Measurements from ENCODE around the gene GCDH. TPM values are rescaled to one million over a fixed set of nuclear protein-coding genes. Genes with fewer than 3 reads are reported as not detected.

Gene GCDH
- total and polyA plus RNA-seq, 2 experiments from 2014 or later = 20.0 to 30.0 TPM

DNA sequence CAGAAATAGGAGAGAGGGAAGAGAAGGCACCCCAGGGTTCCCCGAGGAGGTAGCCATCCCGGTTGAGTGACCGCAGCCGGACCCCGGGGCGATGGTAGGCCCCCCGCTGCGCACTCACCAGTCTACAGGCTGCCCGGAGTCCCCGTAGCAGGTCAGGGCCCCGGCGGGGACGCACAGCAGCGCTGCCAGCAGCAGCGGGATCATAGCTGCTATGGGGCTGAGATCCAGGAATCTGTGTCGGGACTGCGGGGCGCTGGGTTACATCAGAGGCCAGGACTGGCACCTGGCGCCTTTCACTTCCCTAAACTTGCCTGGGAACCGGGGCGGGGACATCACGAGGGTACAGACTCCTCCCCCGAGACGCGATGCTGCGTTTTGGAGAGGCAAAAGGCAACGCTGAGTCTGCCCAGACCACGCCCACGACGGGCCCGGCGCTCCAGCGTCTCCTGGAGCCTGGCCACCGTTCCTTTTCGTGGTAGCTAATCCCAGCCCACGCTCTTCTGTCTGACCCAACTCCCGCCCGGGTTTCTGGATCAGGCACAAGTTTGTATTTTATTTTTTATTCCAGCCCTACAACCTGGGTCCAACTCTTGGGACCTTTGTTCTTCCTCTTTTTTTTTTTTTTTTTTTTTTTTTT is 9.7 kb upstream of the GCDH start, which contains the start of gene DNASE2:
Gene DNASE2, minus strand, starts transcription at position 278 of the 637 bp plus-strand sequence. Its CDS starts 74 bp downstream, at position 204.
- WGBS, 2 experiments (ENCODE audit: low coverage in 1 of 2, low lambda C conversion rate in 2 of 2, missing lambda C conversion rate in 2 of 2) = 0 to 1% methylated on average over 38 of the region's 38 CpGs
- no peaks in the 10 kb centered on the region for H3K36me3 ChIP-seq (ENCODE audit: low read depth)

DNA sequence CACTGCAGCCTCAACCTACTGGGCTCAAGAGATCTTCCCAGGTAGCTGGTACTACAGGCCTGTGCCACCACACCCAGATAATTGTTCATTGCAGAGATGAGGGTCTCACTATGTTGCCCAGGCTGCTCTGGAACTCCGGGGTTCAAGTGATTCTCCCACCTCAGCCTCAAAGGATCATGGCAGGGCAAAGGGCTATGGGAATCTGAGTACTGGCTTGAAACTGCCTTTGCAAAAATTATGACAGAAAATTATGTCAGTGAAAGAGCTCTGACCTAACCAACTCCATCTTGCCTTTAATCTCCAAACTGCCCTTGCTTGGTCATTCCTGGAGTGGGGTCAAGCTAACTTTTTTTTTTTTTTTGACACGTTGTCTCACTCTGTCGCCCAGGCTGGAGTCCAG is 8.4 kb upstream of the GCDH start:
- in situ Hi-C loops (cut with MboI) = no loop called here
- H3K27me3 ChIP-seq (replicated peaks; ENCODE audit: insufficient read depth) = no peaks in the 10 kb centered on the region; the same call in 1 of the 2 replicates
- TF ChIP-seq EZH2phosphoT487 (IDR thresholded peaks at IDR 0.05; ENCODE audit: insufficient read depth, low read depth) = no peak
- no peak for TF ChIP-seq EZH2 (IDR thresholded peaks at IDR 0.05; ENCODE audit: insufficient read depth, poor library complexity, severe bottlenecking)
- no peak for DNase-seq
- 81 to 90% methylated on average over 2 to 3 of the region's 3 CpGs for WGBS, 2 experiments (ENCODE audit: low coverage in 1 of 2, low lambda C conversion rate in 2 of 2, missing lambda C conversion rate in 2 of 2)
- H3K79me2 ChIP-seq (ENCODE audit: insufficient read depth) = no peaks in the 10 kb centered on the region
- no peaks in the 10 kb centered on the region for H3F3A ChIP-seq (ENCODE audit: insufficient read depth)
- H3K9me2 ChIP-seq (ENCODE audit: insufficient read depth) = no peaks in the 10 kb centered on the region
- H3K4me1 ChIP-seq (ENCODE audit: insufficient read depth) = no peaks in the 10 kb centered on the region
- no peak overlapping the region for H3K4me3 ChIP-seq
- H3K4me2 ChIP-seq (ENCODE audit: unreplicated experiment) = no peak overlapping the region
- no peaks in the 10 kb centered on the region for H3K9me3 ChIP-seq (ENCODE audit: low read depth)
- no peak overlapping the region for H3K9ac ChIP-seq
- no peak overlapping the region for H2AFZ ChIP-seq
- no peaks in the 10 kb centered on the region for H3K36me3 ChIP-seq (ENCODE audit: low read depth)
- no peak overlapping the region for H3K27ac ChIP-seq
- H4K20me1 ChIP-seq (ENCODE audit: insufficient read depth) = no peaks in the 10 kb centered on the region

More for the DNA sequence above, 9.7 kb upstream of the GCDH start, which contains the start of gene DNASE2:
- in situ Hi-C loops (cut with MboI) = no loop called here
- Histone ChIP-seq H3K9me3 (ENCODE audit: low read depth) (no peaks in the 10 kb centered on the region), H3K9ac (peak within 1 kb of the TSS; percentile 88), H3K4me3 (peak within 1 kb of the TSS; percentile 82), H2AFZ (peak within 1 kb of the TSS; percentile 90), H3K4me1 (ENCODE audit: insufficient read depth) (no peaks in the 10 kb centered on the region), H3K27ac (peak within 1 kb of the TSS; percentile 54), H3K9me2 (ENCODE audit: insufficient read depth) (no peaks in the 10 kb centered on the region), H3K4me2 (ENCODE audit: unreplicated experiment) (peak within 1 kb of the TSS; percentile 92), H3K79me2 (ENCODE audit: insufficient read depth) (no peaks in the 10 kb centered on the region), H4K20me1 (ENCODE audit: insufficient read depth) (no peaks in the 10 kb centered on the region), H3F3A (ENCODE audit: insufficient read depth) (no peaks in the 10 kb centered on the region), H3K27me3 (replicated peaks; ENCODE audit: insufficient read depth) (no peaks in the 10 kb centered on the region; the same call in 1 of the 2 replicates)
- no peak for TF ChIP-seq EZH2 (IDR thresholded peaks at IDR 0.05; ENCODE audit: insufficient read depth, poor library complexity, severe bottlenecking)
- TF ChIP-seq EZH2phosphoT487 (IDR thresholded peaks at IDR 0.05; ENCODE audit: insufficient read depth, low read depth) = no peak
- peak; percentile 99 for DNase-seq

DNA sequence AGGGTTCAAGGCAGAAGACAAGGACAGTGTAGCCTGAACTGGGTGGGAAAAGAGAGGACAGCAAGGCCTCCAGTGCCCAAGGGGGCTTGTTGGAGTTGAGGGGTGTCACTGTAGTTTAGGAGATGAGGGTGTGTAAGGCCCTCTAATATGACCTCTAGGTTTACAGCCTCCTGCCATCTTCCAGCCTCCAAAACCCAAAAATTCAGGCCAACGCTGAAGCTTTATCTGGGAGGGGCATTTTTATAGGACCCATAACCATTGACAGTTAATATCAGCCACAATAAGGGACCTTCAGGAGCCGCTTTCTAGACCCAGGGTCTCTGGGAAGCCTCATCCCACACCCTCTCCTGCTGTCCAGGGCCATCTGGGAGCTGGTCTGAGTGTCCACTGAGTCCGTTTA is 6.8 kb upstream of the GCDH start:
- in situ Hi-C loops (cut with MboI) = no loop called here

DNA sequence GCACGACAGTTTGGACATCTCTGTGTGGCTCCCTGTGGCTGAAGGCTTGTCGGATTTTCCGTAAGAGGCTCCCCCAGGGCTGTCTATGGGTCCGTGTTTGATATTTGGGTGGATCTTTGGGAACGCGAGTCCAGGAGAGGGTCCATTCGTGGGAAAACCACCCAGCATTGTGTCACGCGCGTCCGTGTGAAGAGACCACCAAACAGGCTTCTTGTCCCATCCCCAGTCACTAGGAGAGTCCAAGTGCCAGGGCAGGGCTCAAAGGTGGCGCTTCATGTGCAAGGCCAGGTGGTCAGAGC is 6.4 kb upstream of the GCDH start:
- Histone ChIP-seq H3K4me1 (ENCODE audit: insufficient read depth) (no peaks in the 10 kb centered on the region), H3K9me2 (ENCODE audit: insufficient read depth) (no peaks in the 10 kb centered on the region), H4K20me1 (ENCODE audit: insufficient read depth) (no peaks in the 10 kb centered on the region), H3F3A (ENCODE audit: insufficient read depth) (no peaks in the 10 kb centered on the region), H2AFZ (no peak overlapping the region), H3K27ac (no peak overlapping the region), H3K36me3 (ENCODE audit: low read depth) (no peaks in the 10 kb centered on the region), H3K9me3 (ENCODE audit: low read depth) (no peaks in the 10 kb centered on the region), H3K9ac (no peak overlapping the region), H3K79me2 (ENCODE audit: insufficient read depth) (no peaks in the 10 kb centered on the region), H3K4me3 (no peak overlapping the region), H3K27me3 (replicated peaks; ENCODE audit: insufficient read depth) (no peaks in the 10 kb centered on the region; the same call in 1 of the 2 replicates), H3K4me2 (ENCODE audit: unreplicated experiment) (no peak overlapping the region)
- no peak for DNase-seq
- TF ChIP-seq EZH2phosphoT487 (IDR thresholded peaks at IDR 0.05; ENCODE audit: insufficient read depth, low read depth) (no peak), EZH2 (IDR thresholded peaks at IDR 0.05; ENCODE audit: insufficient read depth, poor library complexity, severe bottlenecking) (no peak)
- in situ Hi-C loops (cut with MboI) = no loop called here
- 81 to 87% methylated on average over 12 of the region's 12 CpGs for WGBS, 2 experiments (ENCODE audit: low coverage in 1 of 2, low lambda C conversion rate in 2 of 2, missing lambda C conversion rate in 2 of 2)

More for the DNA sequence above, 6.8 kb upstream of the GCDH start:
- Histone ChIP-seq H3K4me2 (ENCODE audit: unreplicated experiment) (no peak overlapping the region), H3K4me3 (no peak overlapping the region), H3K9me2 (ENCODE audit: insufficient read depth) (no peaks in the 10 kb centered on the region), H3K27me3 (replicated peaks; ENCODE audit: insufficient read depth) (no peaks in the 10 kb centered on the region; the same call in 1 of the 2 replicates), H3K4me1 (ENCODE audit: insufficient read depth) (no peaks in the 10 kb centered on the region), H3K27ac (no peak overlapping the region), H4K20me1 (ENCODE audit: insufficient read depth) (no peaks in the 10 kb centered on the region), H3K36me3 (ENCODE audit: low read depth) (no peaks in the 10 kb centered on the region), H2AFZ (no peak overlapping the region), H3K9ac (no peak overlapping the region), H3F3A (ENCODE audit: insufficient read depth) (no peaks in the 10 kb centered on the region), H3K9me3 (ENCODE audit: low read depth) (no peaks in the 10 kb centered on the region), H3K79me2 (ENCODE audit: insufficient read depth) (no peaks in the 10 kb centered on the region)
- TF ChIP-seq EZH2 (IDR thresholded peaks at IDR 0.05; ENCODE audit: insufficient read depth, poor library complexity, severe bottlenecking) = no peak
- no peak for TF ChIP-seq EZH2phosphoT487 (IDR thresholded peaks at IDR 0.05; ENCODE audit: insufficient read depth, low read depth)
- WGBS, 2 experiments (ENCODE audit: low coverage in 1 of 2, low lambda C conversion rate in 2 of 2, missing lambda C conversion rate in 2 of 2) = 74 to 85% methylated on average over 3 of the region's 3 CpGs
- DNase-seq = no peak

All from GM23248 (cell line).